Astrocyte of the hippocampus (primary cell): Measurements from ENCODE around the gene ADGRB2.

Source experiments
- DNase-seq: peaks from one replicate; pipeline ENCODE4 v3.0.0; 2011; ENCODE audit warnings: low read depth, low spot score

ADGRB2 gene

DNA sequence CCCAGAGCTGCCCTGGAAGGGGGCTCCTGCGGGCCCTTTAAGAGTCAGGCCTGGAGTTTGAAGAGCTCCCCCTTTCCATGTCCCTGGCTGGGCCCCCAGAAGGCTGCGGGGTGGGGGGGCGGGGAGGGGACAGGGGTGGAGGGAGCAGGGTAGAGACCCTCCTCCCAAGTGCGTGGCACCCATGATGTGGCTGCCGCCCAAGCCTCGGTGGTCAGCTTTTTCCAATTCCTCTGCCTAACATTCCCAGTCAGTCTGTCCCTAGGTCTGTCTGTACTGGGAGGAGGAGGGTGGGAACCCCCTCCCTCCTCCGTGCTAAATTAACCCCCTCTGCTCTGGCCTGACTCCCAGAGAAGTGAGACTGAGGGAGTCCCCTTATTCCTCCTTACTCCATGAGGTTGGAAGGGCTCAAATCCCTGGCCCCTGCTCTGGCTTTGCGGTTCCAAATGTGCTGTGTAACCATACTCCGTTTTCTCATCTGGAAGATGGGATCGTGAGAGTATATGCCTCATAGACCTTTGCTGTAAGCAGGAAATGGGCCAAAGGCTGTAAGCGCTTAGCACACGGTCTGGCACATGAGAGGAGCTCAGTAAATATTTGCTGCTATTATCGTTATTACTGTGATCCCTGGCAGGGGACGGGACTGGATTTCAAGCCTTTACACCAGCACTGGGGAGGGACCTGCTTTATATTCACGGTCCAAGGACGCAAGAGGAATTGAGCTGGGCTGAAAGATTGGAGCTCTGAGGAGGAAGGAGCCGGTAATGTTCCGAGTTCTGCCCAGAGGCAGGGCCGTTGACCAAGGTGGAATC lies 59.7 kb downstream of the ADGRB2 start:
- DNase-seq = peak; percentile 83

DNA sequence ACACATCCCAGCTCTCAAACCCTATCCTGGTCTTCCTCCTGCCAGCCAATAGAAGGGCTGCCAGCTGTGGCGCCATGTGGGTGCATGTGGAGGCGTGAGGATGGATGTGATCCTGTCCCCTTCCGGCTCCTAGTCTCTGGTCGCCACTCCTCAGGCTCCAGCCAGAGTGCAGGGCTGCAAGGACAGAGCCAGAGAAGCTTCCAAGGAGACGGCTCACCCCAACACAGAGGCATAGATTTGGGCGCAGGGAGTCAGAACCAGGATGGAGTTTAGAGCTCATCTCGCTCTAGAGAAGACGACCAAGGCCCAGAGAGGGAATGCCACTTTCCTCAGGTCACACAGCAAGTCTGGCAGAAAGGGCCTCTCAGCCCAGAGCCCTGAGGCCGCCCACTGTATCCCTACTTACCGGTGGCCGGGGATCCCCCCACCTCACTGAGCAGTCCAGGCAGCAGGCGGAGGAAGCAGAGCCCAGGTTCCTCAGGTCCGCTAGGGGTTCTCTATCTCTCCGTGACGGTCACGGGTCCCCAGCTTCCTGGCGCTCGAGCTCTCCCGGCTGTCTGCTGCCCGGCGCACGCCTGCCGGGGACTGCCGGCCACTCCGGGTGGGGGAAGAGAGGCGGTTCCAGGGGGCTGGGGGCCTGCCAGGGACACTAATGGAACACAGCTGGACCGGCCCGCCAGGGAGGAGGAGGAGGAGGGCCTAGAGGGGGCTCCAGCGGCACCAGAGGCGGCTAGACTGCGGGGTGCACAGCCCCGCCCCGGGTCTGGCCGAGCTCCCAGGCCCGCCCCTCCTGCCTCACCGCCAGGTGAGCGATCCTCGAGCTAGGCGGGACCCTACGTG lies 60.5 kb downstream of the ADGRB2 start, which contains the start of gene COL16A1:
Gene COL16A1, minus strand, starts transcription at position 587 of the 840 bp plus-strand sequence. CDS start 1,824 bp downstream, outside the sequence.
- peak; percentile 78 for DNase-seq

DNA sequence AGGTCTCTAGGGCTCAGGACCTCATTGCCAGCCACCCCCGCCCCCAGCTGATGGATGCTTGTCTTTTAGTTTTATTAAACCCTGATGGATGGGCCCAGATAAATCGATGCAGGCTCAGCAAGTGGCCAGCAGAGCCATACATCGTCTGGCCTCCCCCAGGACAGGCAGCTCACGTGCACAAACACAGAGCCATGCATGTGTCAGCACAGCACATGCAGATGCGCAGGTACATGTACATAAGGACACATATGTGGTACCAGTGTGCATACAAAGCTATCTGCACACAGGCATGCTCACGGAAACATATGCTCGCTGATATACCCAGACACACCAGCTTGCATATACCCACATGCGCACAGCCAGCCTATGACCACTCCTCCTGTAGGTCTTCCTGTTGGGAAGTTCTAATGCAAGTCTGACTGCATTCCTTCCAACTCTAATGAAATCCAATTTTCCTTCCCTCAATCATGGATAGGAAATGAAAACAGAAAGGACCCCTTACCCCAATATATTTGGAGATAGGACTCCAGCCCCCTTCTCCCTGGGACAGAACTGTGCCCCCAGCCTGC lies 61.2 kb downstream of the ADGRB2 start:
- DNase-seq = no peak

DNA sequence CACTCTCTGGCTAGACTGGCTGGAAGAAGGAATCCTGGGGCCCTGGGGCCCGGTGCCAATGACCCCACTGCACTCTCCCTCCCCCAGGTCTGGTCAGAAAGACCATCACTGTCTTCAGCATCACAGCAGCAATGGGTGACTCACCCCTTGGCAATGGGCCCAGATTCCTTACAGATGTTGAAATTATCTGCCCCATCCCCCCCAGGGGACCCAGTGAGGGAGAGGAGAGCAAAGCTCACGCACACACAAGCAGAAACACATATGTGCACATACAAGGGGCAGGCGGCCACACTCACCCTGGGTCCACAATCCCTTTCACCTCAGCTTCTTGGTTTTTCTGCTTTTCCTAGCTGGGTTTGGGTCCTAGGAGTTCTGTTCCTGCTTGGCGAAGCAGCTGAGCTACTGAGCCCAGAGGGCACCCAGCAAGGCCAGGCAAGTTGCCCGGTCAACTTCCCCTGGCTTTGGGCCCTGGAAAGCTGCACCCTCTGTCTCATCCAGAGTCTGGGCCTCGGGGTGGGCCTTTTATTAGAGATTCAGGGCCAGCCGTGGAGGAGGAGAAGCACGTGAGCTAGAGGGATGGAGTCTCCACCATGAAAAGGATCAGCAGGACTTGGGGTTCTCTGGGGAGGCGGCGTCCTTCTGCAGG lies 62.9 kb downstream of the ADGRB2 start:
- DNase-seq = peak; percentile 91

DNA sequence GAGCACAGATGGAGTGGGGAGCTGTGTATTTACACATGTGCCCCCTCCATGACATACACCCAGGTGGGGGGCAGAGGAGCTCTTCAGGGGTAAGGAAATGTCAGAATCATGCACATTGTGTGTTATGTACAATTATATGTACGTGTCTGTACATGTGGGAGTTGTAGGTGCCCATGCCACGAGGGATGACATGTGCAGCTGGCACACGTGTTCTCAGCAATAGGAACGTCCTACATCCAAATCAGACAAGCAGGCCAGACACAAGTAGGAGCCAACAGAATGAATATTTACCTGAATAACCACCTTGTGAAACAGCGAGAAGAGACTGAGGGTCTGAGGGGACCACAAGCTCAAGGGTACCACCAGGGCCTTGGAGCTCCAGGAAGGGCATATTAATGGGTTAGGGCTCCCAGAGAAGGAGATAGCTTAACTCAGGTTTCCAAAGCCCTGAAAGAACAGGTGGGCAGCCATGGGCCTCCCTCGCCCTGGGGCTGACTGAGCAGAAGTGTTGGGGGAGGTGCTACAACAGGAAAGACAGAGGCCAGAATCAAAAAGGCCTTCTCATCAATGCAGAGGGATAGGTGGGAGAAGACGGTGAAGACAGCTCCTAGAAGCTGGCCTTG lies 63.6 kb downstream of the ADGRB2 start:
- no peak for DNase-seq

DNA sequence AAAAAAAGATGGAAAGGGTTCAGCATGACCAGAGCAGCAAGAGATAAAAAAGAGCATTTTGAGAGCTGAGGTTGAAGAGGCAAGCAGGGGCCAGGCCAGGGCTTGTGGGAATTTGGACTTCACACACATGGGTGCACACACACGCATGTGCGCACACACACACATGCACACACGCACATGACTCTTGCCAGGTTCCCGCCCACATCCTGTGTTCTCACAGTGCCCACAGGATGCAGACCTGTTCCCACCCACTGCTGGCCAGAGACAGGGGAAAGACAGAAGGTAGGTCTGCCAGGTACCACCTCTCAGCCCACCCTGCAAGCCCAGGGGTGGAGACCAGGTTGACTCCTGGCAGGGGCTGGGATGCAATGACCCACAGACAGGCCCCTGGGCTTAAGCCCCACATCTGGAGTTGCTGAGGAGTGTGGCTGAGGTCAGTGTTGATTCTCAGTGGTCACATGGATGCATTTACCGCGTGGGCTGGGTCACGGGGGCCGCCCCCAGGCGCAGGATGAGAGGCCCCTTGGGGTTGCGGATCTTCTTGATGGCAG lies 64.7 kb downstream of the ADGRB2 start:
- no peak for DNase-seq

DNA sequence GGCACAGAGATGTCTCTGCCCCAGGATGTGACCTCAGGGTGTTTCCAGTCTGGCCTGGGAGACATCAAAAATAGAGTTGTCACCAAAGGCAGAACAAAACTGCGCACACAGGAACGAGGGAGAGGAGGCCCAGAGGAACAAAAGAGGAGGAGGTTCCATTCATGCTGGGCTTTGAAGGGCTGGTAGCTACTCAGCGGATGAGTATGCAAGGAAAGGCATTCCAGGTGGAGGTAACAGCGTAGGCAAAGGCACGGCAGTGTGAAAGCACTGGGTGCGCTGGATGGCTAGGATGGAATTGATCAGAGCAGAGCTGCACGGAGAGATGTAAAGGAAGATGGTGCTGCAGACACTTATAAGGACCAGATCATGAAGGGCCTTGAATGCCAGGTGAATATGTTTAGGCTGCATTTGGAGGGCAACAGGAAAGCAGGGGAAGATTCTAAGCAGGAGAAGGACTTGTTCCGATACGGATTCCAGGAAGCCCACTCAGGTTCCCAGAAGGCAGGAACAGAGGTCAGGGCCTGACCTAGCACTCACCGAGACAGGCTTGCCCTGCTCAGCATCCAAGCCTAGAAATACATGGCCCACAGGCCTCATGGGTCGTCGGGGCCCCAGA lies 66.7 kb downstream of the ADGRB2 start:
- no peak for DNase-seq

DNA sequence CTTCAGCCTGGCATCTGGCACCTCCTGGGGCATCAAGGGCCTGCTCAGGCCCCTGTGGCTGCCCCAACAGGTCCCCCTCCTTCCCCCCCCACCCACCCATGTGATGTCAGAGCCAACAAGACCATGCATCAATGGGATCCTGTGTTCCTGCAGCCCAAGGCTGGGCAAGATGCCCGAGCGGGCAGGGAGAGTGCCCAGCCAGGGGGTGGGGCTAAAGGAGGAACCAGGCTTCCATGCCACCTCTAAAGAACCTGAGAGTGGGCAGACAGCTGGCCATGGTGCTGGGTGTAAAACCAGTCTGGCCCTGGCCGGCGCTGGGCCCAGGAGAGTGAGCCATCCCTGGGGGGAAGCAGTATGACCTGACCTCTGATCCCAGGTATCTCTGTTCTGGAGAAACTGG lies 67.9 kb downstream of the ADGRB2 start:
- peak; percentile 57 for DNase-seq

DNA sequence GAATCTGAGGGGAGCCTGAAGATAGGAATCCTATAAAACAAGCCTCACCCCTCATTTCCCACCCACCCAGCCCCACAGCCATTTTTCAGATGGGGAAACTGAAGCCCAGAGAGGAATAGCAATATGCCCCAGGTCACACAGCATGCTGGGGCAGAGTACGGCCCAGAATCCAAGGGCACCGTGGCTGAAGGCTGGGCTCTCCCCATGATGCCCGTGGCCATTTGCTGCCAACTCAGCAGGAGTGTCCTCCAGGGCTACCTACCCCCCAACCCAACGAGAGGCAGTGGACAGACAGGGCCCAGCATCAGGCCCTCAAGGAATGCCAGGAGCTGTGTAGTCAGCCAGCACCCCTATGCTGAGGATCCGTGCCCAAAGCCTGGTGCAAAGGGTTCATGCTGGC lies 68.8 kb downstream of the ADGRB2 start:
- no peak for DNase-seq

DNA sequence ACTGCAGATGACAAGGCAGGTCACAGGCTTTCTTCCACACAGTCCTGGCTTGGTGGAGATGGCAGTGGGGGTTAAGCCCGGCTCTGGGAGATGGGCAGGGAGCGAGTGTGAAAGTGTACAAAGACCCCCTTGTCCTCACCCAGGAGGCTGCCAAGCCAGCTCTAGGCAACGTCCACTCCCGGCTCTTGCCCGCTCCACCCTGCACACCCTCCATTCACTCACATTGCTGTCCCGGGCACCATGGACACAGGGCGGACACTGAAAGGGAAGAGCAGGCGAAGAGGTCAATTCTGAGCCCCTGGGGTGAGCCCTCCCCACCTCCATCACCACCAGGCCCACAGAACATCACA lies 69.2 kb downstream of the ADGRB2 start:
- no peak for DNase-seq

DNA sequence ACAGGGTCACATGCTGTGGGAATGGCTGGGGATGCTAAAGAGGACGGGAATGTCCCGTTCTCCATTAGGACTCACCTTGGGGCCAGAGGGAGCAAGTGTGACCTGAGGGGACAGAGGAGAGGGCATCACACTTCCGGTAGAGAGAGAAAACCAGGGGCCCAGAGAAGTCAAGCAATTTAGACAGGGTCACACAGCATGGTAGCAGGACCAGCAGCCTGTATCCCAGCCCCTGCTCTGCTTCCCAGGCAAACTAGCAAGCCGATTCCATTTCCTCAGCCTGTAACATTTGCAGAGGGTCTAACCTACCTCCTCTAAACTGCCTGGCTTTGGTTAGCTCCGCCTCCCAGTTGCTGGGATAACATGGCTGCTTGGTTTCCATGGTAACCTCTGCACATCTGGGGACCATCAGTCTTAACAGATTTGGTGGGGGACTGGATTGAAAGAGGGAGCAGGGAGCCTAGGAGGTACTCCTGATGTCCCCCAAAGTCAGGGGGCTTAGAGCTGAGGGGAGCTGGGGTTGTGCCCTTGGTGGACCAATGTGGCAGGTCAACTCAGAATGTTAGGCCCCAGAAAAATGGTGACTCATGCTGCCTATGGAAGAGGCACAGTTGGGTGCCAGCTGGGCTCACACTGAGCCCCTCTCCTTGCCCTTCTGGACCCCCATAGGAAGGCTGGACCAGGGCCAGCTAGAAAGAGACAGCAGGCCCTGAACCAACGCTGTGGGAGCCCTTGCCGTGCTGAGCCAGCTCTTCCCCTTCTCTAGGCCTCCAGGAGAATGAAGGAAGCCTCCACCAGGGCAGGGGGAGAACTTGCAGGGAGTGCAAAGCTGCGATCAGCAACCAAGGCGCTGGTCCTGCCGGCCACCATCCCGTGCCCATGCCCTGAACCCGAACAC lies 69.8 kb downstream of the ADGRB2 start:
- no peak for DNase-seq

DNA sequence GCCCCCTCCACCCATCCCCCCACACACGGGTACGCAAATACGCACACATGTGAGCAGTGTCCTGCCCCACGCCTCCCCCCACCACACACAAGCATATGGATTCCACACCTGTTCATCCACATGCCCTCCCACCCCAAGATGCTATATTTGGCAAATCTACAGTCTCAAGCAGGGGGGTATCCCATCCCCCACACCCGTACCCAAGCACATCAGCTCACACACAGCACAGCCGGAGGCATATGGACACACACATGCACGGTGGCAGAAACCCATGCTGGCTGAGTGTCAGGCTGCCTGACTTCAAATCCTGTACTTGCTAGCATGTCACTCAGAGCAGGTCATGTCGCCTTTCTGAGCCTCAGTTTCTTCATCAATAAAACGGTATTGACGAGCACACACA lies 70.9 kb downstream of the ADGRB2 start:
- DNase-seq = no peak

DNA sequence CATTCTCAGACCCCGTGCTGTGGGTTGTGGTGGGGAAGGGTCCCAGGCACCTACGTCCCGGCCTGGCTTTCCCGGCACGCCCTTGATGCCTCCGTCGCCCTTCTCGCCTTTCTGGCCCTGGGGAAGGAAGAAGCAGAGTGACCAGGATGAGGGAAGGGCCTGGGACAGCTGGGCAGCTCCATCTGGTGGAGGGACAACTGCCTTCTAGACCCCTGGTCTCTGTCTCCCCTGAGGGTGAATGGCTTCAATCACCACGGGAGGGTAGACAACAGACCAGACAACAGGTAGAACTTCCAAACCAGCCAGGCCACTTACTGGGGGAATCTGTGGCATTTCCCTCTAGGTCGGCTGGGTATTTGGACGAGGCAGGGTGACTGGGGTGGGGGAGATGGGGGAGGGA lies 72.2 kb downstream of the ADGRB2 start:
- DNase-seq = no peak

DNA sequence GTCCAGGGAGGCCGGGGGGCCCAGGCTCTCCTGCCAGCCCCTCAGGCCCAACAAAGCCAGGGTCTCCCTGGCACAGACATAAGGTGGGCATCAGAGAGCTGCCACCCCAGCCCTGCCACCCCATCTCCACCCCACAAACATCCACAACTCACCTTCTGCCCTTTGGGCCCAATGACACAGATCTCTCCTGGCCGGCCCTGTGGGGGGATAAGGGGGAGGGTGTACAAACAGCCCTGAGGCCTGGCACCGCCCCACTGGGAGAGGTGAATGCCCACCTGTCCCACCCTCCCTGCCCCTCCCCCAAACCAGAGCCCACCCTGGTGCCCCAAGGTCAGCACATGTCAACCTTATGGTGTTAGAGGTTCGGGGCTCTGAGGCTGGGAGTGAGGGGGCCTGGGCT lies 72.7 kb downstream of the ADGRB2 start:
- no peak for DNase-seq

DNA sequence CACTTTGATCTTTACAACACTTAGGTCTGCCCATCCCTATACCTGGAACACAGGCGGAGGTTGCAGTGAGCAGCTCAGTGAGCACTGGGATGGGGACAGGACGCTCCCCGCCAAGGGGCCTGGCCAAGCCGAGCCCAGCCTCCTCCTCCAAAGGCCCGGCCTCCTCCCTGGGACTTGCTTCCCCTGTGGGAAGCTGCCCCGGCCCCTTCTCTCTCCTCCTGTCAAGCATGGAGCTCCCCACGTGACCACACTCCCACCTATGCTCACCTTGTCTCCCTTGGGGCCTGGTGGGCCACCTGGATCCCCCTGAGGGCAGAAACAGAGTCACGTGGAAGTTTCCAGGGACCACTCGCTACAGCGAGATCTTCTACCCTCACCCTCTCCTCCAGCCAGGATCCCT lies 73.2 kb downstream of the ADGRB2 start:
- DNase-seq = no peak

DNA sequence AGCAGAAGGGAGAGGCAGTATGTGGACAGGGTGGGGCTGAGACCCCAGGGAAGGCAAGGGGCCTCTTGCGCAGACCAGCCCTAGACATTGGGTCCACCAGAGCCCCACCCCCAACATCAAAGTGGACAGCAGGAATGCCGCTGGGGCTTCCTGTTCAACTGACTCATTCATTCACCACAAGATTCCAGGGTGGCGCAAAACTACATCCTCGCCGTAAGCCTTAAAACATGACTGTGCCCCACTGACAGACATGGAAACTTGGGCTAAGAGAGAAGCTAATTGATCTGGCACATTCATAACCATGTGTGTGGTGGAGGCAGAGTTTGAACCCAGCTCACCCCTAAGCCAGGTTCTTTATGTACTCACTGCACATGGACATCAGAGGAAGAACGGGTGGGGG lies 74.3 kb downstream of the ADGRB2 start:
- DNase-seq = peak; percentile 96

DNA sequence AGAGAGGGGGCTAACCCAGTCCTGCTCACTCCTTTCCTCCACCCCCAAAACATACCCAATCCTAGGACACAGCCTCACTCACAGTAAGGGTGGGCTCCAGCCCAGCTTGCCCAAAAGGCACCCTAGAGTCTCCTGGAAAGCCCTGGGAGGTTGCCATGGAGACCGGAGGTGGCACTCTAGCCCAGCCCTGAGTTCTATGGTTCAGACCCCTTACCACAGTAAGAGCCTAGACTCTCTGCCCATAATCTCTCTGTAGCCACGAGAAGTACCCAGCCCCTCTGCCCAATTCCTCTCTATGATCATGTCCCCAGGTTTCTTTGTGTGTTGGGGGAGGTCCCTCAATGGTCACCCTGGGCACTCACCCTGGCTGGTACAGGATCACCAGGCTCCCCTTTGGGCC lies 74.8 kb downstream of the ADGRB2 start:
- no peak for DNase-seq

DNA sequence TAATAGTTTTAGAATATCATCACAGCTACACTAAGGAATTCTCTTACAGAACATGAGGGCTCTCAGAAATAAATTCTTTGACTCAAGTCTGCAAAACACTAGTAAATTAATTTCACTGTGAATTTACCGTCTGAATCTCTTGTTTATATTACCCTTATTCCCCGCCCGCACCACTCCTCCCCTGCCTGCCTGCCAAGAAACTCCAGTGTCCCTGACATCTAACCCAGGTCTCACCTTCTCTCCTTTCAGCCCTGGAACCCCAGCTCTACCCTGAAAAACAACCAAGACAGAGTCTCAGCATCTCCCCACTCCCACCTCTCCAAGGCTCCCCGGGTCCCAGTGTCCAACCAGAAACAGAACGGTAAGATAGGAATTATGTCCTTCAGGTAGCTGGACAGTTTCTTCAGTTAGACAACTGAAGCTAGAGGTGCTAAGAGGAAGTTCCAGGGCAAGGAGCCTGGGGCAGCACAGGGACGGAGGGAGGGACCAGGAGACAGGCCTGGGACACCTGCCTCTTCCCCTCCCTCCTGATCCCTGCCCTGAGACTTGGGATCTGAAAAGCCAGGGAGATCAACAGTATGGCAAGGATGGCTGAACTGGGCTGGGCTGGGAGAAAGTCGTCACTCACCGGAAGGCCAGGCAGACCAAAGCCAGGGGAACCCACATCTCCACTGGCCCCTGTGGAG lies 75.8 kb downstream of the ADGRB2 start:
- no peak for DNase-seq

DNA sequence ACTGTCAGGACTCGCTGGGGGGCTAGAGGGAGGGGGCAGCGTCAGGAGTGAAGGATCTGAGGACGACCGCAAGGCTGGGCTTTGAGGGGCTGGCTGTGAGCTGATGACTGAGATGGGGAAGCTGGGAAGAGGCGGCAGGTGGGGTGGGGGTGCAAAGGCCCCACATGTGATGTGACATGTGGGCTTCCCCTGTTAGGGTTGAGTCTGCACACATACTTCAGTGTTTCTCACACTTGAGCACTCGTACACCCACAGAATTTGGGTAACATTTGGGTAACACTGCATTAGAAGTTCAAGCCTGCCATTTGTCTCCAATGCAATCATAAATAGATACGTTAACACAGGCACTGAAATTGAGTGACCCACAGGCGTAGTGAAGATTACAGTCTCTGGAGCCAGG lies 76.5 kb downstream of the ADGRB2 start:
- no peak for DNase-seq
